B cell (primary cell): ENCODE measurements around the gene CCDC86.

Source experiments
- CTCF ChIP-seq: fragments of 200-600 bp; IDR thresholded peaks from one replicate; pipeline ENCODE4 v1.8.0; 2022; ENCODE audit warnings: antibody characterized with exemption, mild to moderate bottlenecking
- EZH2 ChIP-seq: IDR thresholded peaks from 2 replicates; pipeline ENCODE4 v1.6.1; 2012; ENCODE audit warnings: borderline replicate concordance, low read depth, mild to moderate bottlenecking, moderate library complexity, low read length; ENCODE audit not compliant: insufficient read depth, poor library complexity, severe bottlenecking

- TF ChIP-seq CTCF (no peak), EZH2 (no peak)
Observed at GRCh38 chr11:60803273-60803936, 38.5 kb upstream of the CCDC86 start.
